Measurements from ENCODE around the gene KIT.

KIT gene

GRCh38 chr4:54687887-54688841 is 30.4 kb downstream of the KIT start:
- no peak for DNase-seq (ENCODE audit: low read depth in 1 of 2, low spot score in 1 of 2)
- no peak for TF ChIP-seq JUND (IDR thresholded peaks at IDR 0.05; ENCODE audit: low read depth)

DNA sequence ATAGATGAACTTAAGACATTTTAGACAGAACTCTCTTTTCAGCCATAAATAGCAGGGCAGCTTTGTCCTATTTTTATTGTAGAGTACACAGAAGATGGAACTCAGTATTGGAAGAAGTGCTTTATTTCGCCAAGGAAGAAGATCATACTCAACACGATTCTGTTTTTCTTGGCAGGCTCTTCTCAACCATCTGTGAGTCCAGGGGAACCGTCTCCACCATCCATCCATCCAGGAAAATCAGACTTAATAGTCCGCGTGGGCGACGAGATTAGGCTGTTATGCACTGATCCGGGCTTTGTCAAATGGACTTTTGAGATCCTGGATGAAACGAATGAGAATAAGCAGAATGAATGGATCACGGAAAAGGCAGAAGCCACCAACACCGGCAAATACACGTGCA is 37.6 kb downstream of the KIT start:
- TF ChIP-seq JUND (IDR thresholded peaks at IDR 0.05; ENCODE audit: low read depth): no peak
- in situ Hi-C loops (cut with HindIII; ENCODE audit: low pct_unique_long_range_greater_than_20kb, low sequenced_read_pairs): no loop called here
- DNase-seq (ENCODE audit: low read depth in 1 of 2, low spot score in 1 of 2): no peak

More at GRCh38 chr4:54687887-54688841, 30.4 kb downstream of the KIT start:
- in situ Hi-C loops (cut with HindIII; ENCODE audit: low pct_unique_long_range_greater_than_20kb, low sequenced_read_pairs): no loop called here

DNA sequence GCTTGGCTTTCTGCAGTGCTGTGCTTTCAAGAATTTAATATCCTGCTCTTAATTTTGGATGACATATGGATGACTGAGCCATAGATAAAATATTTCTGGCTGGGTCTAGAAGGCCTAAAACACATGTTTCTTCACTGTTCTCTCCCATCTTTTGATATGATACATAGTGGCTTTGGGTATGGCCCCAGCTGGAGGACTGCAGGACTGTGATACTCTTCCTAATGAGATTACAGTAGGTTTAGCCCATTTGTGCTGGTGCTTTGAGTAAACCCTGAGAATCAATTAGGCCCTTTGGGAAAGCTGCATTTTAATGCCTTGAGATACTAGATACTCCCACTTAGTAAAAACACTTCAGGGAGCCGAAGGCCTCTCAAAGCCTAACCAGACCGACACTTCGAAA is 38.0 kb downstream of the KIT start:
- no peak for DNase-seq (ENCODE audit: low read depth in 1 of 2, low spot score in 1 of 2)
- in situ Hi-C loops (cut with HindIII; ENCODE audit: low pct_unique_long_range_greater_than_20kb, low sequenced_read_pairs): no loop called here
- TF ChIP-seq JUND (IDR thresholded peaks at IDR 0.05; ENCODE audit: low read depth): no peak

- no peak for TF ChIP-seq JUND (IDR thresholded peaks at IDR 0.05; ENCODE audit: low read depth)
- in situ Hi-C loops (cut with HindIII; ENCODE audit: low pct_unique_long_range_greater_than_20kb, low sequenced_read_pairs): no loop called here
- DNase-seq (ENCODE audit: low read depth in 1 of 2, low spot score in 1 of 2): no peak
Observed at GRCh38 chr4:54696649-54697048, 38.9 kb downstream of the KIT start.

- no peak for TF ChIP-seq JUND (IDR thresholded peaks at IDR 0.05; ENCODE audit: low read depth)
- in situ Hi-C loops (cut with HindIII; ENCODE audit: low pct_unique_long_range_greater_than_20kb, low sequenced_read_pairs): no loop called here
- DNase-seq (ENCODE audit: low read depth in 1 of 2, low spot score in 1 of 2): no peak
Observed at GRCh38 chr4:54700986-54701385, 43.2 kb downstream of the KIT start.

DNA sequence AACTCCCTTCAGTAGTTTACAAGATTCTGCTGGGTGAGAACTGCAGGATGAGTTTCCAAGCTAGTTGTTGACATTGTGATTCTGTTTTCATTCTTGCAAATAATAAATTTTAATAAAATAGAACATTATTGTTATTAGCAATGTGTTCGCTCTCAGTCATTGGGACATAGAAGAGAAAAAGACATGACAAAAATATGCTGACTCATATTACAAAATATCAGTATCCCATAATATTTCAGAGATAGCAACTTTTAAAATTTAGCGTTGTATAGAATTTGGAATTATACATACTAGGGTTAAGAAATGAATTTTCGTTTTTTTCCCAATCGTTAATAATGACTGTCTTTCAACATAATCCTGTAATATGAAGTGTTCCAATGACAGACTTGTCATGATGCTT is 45.4 kb downstream of the KIT start:
- DNase-seq (ENCODE audit: low read depth in 1 of 2, low spot score in 1 of 2): no peak
- no peak for TF ChIP-seq JUND (IDR thresholded peaks at IDR 0.05; ENCODE audit: low read depth)
- in situ Hi-C loops (cut with HindIII; ENCODE audit: low pct_unique_long_range_greater_than_20kb, low sequenced_read_pairs): no loop called here

DNA sequence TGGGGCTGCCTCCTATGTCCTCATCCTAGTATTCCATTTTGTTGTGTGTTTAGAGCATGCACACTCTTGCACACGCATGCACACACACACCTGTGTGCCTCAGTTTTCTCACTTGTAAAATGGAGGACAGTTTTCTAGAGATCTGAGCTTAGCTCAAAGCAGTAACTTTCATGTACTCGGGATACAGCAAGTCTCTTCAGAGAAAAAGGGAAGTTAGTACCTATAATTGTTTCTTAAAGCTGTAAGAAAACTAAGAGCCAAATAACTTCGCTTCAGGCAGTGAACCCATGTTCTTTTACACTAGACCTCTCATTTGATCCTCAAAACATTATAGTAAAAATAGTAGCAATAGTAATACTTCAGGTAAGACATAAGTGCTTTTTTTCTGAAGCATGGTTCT is 49.6 kb downstream of the KIT start:
- in situ Hi-C loops (cut with HindIII; ENCODE audit: low pct_unique_long_range_greater_than_20kb, low sequenced_read_pairs): no loop called here
- no peak for TF ChIP-seq JUND (IDR thresholded peaks at IDR 0.05; ENCODE audit: low read depth)
- no peak for DNase-seq (ENCODE audit: low read depth in 1 of 2, low spot score in 1 of 2)

GRCh38 chr4:54708339-54709279 is 50.9 kb downstream of the KIT start:
- in situ Hi-C loops (cut with HindIII; ENCODE audit: low pct_unique_long_range_greater_than_20kb, low sequenced_read_pairs): no loop called here
- no peak for TF ChIP-seq JUND (IDR thresholded peaks at IDR 0.05; ENCODE audit: low read depth)
- no peak for DNase-seq (ENCODE audit: low read depth in 1 of 2, low spot score in 1 of 2)

DNA sequence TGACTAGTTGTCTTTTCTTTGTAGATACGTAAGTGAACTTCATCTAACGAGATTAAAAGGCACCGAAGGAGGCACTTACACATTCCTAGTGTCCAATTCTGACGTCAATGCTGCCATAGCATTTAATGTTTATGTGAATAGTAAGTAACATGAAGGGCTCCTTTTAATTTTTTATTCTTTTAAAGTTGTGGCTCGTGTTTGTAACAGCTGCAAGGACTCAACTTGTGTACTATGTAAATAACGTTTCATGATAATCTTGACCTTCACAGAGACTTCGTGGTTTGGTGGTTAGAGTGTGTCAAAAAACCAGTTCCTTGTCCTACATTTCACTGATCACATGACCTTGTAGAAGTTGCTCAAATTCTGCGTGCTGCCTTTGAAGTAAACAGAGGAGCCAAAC is 51.6 kb downstream of the KIT start:
- TF ChIP-seq JUND (IDR thresholded peaks at IDR 0.05; ENCODE audit: low read depth): no peak
- peak in 1 of 2 experiments; percentile 12 for DNase-seq (ENCODE audit: low read depth in 1 of 2, low spot score in 1 of 2)

DNA sequence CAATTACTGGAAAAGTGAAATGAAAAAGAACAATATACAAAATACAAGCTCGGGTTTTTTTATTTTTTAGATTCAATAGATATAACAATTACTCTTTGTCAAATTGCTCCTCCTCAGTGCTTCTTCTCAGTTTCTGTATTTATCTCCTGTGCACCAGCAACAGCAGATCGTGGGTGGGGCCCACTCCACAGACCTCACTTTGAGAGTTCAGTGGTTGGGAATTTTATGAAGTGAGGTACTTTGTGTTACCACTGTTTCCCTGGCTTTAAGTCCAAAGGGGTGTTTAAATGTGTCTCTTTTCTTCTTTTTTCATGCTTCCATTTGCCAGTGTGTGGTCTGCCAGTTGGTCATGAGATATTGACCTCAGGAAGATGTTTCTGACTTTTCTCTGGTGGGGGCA is 54.4 kb downstream of the KIT start:
- no peak for TF ChIP-seq JUND (IDR thresholded peaks at IDR 0.05; ENCODE audit: low read depth)
- DNase-seq (ENCODE audit: low read depth in 1 of 2, low spot score in 1 of 2): no peak
- in situ Hi-C loops (cut with HindIII; ENCODE audit: low pct_unique_long_range_greater_than_20kb, low sequenced_read_pairs): no loop called here

More for the DNA sequence above, 51.6 kb downstream of the KIT start:
- in situ Hi-C loops (cut with HindIII; ENCODE audit: low pct_unique_long_range_greater_than_20kb, low sequenced_read_pairs): no loop called here

DNA sequence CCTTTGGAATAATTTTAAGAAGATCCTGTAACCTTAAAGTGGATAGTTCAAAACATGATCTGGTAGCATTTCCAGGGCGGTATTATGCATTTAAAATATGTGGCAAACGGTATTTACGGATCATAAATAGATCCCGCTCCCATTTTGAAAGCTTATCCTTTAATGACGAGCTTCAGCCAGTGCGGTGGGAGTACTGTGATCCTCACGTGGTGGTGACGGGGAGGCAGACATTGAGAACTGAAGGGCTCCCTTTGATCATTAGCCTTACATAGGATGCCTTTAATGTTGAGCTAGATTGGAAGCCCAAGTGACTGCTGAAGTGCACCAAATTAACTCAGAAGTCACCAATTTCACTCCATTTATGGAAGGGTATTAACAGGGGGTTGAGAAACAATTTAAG is 56.9 kb downstream of the KIT start:
- TF ChIP-seq JUND (IDR thresholded peaks at IDR 0.05; ENCODE audit: low read depth): no peak
- DNase-seq (ENCODE audit: low read depth in 1 of 2, low spot score in 1 of 2): no peak
- in situ Hi-C loops (cut with HindIII; ENCODE audit: low pct_unique_long_range_greater_than_20kb, low sequenced_read_pairs): no loop called here

DNA sequence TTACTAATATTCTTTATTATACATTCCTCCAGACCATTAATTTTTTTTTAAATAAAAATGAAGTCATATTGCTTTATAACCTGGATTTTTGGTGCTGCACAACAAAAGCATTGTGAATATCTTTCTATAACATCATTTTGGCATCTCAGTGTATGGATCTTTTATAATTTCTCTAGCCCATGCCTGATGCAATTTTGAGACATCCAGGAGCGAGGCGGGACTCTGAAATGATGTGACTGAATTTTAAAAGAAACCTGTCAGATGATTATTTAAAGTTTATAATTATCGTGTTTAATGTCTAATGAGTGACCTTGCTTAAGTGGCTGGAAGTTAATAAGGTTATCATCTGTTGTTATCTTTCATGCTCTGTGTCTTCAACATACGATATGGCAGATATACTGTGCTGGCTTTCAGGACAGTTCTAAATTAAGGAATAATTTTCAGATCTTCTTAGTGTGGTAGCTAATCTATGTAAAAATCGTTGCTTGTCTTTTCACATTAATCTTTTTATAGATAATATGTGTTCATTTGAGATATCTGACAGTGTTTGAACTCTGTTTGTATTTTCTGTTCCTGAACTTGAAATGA is 58.8 kb downstream of the KIT start:
- no peak for TF ChIP-seq JUND (IDR thresholded peaks at IDR 0.05; ENCODE audit: low read depth)
- in situ Hi-C loops (cut with HindIII; ENCODE audit: low pct_unique_long_range_greater_than_20kb, low sequenced_read_pairs): no loop called here
- no peak for DNase-seq (ENCODE audit: low read depth in 1 of 2, low spot score in 1 of 2)

Data from T47D (cell line).